Thyroid gland (tissue), 4 donors: ENCODE results near the gene B4GALT5.

Experiments
- CTCF ChIP-seq, 6 experiments: fragments of 200-600 bp in 3 of 6; fragments of 450-650 bp in 3 of 6; sonication (generic) in 3 of 6; IDR thresholded peaks; one replicate each; pipeline ENCODE4 v1.5.1; 2016 to 2019; ENCODE audit warnings: antibody characterized with exemption in 6 of 6, mild to moderate bottlenecking in 2 of 6, inconsistent platforms in 1 of 6, moderate library complexity in 1 of 6
- POLR2A ChIP-seq, 2 donors: fragments of 450-650 bp; IDR thresholded peaks; one replicate each; pipeline ENCODE4 v1.6.1; 2017; ENCODE audit warnings: antibody characterized with exemption in 2 of 2, mild to moderate bottlenecking in 2 of 2, moderate library complexity in 1 of 2

- TF ChIP-seq CTCF (IDR thresholded peaks at IDR 0.05) (no peak), POLR2A (IDR thresholded peaks at IDR 0.05) (no peak)
Measured at GRCh38 chr20:49729780-49730179, 16.1 kb upstream of the B4GALT5 start.
